Retina (tissue), 1 donor: ENCODE results near the gene ZDHHC23.
A peak's percentile ranks its signal among the peaks of the same experiment; 100 is the strongest.

Experiments
- DNase-seq: peaks from one replicate; pipeline ENCODE4 v3.0.0-alpha.2; 2016

Gene ZDHHC23, protein sequence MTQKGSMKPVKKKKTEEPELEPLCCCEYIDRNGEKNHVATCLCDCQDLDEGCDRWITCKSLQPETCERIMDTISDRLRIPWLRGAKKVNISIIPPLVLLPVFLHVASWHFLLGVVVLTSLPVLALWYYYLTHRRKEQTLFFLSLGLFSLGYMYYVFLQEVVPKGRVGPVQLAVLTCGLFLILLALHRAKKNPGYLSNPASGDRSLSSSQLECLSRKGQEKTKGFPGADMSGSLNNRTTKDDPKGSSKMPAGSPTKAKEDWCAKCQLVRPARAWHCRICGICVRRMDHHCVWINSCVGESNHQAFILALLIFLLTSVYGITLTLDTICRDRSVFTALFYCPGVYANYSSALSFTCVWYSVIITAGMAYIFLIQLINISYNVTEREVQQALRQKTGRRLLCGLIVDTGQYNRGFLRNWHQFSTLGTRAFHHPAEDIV

DNA sequence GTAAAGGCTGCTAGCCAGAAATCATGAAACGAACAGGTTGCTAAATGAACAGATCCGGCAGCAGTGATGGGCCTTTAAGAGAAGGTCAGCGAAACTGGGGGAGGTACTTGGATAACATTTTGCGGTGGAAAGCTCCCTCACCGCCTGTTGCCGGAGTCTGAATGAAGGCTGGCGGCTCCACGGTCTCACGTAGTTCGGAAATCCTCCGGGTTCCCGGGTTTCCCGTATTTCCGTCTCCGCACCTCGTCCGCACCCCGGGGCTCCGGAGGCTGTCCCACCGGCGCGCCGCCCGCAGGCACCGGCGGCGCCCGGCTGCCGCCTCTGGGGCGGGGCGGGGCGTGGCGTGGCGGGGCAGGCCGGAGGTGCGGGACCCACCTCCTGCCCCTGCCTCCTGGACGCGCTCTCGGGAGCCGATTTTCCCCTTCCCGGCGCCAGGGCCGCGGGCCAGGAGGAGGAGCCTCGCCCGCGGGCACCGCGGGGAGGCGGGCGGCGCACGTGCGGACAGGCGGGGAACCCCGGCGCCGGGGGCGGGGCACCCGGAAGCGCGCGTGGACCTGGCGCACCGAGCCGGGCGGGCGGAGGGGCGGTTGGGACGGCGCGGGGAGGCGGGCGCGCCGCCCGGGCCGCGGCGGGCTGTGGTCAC, at the start of gene ZDHHC23:
Gene ZDHHC23 (plus strand): TSS at position 642 of the 643 bp plus-strand sequence. CDS start 790 bp downstream, outside the sequence.
- peak; percentile 51 for DNase-seq

DNA sequence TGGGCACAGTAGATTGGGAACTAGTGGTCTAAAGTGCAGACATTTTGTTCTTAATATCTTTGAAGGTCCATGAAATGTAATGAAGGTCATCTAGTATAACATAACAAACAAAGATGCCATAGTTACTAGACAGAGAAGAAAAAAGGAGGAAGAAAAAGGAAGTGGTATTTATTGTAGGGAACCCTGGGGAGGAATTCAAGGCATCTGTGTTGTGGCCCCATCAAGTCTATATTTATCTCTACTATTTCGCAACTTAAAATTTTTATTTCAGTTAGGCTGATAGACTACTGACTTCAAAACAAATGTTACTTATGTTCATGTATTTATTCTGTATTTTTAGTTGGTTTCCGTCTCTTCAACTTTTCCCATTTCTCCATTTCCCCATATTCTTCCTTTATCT, 48.9 kb upstream of the ZDHHC23 start:
- DNase-seq, result no peak

DNA sequence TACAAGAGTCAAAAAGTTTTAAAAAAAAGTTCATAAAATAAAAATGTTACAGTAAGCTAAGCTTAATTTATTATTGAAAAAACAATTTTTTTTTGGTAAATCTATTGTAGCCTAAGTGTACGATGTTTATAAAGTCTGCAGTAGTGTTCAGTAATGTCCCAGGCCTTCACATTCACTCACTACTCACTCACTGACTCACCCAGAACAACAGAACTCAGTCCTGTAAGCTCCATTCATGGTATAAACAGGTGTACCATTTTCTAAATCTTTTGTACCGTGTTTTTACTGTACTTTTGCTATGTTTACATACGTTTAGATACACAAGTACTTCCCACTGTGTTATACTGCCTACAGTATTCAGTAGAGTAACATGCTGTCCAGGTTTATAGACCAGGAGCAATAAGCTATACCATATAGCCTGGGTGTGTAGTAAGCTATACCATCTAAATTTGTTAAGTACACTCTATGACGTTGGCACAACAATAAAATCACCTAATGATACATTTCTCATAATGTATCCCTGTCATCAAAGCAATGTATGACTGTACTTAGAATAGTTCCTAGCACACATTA, 41.2 kb upstream of the ZDHHC23 start:
- DNase-seq, result no peak

DNA sequence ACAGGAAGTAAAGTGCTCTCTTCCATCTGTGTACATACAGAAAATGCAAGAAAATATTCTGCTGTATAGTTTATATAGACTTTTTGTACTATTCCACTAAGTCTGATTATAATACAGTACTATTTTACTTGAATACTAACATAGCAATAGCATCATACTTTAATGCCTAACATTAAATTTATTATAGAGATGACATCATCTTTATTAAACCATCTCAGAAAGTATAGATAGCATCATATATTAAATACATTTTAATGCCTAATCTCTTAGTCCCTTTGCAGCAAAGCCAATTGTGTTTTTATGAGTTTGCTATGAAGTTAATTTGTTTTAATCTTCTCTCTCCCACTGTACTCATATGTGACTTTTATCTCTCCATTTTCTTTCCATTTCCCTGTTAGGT, 39.7 kb upstream of the ZDHHC23 start:
- DNase-seq, result no peak

DNA sequence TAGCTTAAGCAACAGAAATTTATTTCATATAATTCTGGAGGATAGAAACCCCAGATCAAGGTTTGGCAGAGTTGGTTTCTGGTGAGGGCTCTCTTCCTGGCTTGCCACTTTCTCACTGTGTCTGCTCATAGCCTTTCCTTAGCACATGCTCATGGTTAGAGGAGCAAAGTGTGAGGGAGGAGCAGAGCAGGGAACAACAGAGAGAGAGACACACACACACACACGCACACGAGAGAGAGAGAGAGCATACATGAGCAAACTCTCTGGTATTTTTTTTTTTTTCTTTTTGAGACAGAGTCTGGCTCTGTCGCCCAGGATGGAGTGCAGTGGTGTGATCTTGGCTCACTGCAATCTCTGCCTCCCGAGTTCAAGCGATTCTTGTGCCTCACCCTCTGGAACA, 36.8 kb upstream of the ZDHHC23 start:
- no peak for DNase-seq

DNA sequence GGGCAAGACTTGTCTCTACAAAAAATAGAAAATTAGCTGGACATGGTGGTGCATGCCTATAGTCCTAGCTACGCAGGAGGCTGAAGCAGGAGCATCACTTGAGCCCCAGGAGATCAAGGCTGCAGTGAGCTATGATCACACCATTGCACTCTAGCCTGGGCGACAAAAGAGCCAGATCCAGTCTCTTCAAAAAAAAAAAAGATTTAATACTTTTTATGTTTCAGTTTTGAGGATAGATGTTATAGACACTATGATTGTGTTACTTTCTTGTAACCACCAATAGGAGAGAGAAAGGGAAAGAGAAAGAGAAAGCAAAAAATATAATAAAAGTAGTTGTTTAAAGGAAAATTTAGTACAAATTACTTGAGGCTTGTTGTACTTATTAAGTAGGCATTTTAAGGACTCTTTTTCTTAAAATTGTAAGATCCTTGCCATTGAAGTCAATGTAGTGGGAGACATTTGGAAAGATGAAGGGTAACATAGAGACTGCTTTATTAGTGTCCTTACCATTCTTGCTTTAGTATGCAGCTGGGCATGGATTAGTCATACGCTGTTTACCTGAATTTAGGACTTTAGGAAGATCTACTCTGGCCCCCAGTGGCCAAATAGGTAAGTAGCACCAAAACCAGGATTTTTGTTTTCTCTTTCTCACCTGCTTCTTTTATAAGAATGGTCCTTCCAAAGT, 35.1 kb upstream of the ZDHHC23 start:
- DNase-seq, result no peak

DNA sequence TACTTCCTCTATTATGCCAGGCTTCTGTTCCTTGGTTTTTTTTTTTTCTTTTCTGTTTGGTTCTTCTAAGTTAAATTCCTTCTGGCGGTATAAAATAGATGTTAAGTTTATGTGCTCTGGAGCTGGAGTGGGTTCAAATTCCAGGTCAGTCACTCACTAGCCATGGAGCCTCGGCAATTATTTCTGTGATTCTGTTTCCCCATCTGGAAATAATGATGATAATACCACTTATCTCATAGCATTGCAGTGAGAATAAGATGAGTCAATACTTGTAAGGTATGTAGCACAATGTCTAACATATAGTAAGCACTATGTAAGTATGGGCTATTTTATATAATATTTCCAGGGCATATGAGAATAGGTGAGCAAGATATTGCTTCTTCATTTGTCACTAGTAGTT, 33.2 kb upstream of the ZDHHC23 start:
- DNase-seq, result no peak

DNA sequence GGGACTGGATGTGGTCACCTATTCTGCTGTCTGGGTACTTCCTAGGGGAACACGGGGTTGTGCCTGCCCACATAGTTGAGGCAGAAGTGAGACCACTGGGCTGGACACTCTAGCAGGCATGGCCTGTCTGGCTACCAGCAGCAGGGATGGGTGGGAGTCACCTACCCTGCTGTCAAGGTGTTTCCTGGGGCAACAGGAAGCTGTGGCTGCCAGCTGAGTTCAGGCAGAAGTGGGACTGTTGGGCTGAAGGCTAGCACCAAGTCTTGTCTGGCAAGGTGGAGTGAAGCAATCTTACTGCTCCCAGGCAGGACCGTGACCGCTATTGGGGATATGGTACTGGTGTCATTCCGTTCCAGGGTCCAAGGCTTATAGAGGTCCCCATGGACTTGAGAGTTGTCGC, 20.3 kb upstream of the ZDHHC23 start:
- DNase-seq, result no peak

DNA sequence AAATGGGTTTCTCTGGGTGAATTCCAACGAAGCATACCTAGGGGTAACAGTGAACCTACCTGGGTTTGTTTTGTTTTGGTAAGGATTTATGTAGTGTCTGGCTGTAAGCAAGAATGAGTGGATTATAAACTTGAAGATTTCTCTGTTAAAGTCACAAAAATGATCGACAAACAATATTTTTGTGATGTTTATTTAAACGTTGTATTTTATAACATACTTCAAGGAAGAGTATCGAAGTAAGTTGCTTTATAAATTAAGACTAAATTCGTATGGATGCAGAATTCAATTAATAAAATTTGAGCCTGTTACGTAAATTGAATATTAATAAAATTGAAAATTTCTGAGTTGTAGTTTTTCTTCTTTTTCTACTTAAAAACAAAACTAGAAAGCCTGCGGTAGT, 982 bp upstream of the ZDHHC23 start:
- no peak for DNase-seq

DNA sequence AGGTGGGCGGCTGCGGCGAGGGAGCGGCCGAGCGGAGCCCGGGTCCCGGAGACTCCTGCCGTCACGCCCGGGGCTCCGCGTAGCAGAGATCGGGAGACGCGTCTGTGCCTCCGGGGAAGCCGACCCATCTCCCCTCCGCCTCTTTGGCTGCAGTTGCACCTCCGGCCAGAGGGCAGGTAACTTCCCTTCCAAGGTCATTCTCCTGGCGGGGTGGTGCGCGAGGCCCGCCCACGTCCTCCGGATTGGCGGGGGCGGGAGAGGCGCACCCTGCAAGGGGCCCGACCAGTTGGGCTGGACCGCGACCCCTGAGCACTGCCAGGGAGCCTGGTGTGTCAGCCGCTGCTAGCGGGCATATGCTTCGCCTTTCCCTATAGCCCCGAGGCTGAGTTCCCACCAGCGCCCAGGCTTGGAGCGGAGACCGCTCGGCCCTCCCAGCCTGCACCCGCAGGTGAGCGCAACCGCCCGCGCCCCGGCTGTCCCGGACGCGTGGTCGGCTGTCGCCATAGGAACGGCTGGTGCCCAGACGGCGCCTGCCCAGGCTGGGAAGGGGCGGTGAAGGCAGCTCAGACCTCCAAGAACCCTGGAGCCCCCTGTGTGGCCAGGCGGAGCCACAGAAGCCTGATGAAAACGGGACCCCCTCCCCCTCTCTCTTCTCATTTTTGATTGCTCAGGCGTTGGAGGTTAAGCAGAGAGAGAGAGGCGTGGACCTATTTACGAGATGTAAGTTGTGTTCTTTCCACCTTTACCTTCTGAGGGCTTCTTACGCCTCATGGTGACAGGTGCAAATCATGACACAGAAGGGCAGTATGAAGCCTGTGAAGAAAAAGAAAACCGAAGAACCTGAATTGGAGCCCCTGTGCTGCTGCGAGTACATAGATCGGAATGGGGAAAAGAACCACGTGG, 453 bp downstream of the ZDHHC23 start:
- DNase-seq, result peak; percentile 79

DNA sequence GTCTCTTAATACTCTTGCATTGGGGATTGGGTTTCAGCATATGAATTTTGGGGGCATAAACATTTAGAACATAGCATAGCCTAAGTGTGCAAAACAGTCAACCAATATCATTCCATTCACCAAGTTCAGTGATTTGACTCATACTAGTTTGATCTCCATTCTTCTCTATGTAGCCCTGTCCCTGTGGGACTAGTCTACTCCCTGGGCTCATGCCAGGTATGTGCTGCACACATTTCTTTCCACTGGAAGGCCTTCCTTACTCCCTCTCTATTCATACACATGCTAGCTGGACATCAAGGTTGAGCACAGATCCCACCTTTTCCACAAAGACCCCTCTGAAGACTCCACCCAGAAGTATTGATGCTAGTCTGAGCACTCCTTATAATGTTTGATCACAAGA, 5.1 kb downstream of the ZDHHC23 start:
- DNase-seq, result no peak

DNA sequence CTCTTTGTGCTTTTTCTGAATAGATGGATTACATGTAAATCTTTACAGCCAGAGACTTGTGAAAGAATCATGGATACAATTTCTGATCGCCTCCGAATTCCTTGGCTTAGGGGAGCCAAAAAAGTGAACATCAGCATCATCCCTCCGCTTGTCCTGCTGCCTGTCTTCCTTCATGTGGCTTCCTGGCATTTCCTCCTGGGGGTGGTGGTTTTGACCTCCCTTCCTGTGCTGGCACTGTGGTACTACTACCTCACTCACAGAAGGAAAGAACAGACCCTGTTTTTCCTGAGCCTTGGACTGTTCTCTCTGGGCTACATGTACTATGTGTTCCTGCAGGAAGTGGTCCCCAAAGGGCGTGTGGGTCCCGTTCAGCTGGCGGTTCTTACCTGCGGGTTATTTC, 5.9 kb downstream of the ZDHHC23 start:
- DNase-seq, result no peak

DNA sequence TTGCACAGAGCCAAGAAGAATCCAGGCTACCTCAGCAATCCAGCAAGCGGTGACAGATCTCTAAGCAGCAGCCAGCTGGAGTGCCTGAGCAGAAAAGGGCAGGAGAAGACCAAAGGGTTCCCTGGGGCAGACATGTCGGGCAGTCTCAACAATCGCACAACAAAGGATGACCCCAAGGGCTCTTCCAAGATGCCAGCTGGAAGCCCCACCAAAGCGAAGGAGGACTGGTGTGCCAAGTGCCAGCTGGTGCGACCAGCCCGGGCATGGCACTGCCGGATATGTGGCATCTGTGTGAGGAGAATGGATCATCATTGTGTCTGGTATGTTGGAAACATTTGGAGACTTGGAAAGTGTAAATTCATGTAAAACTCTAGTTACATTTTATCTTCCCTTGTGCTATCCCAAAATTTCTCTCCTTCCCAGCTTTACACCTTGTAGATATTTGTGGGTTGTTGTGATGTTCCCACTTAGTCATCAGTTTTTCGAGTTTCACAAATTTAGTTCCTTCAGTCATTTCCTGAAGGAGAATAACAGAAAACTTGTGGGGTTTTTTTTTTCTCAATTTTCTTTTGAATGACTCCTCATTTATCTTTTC, 6.4 kb downstream of the ZDHHC23 start:
- DNase-seq, result no peak

DNA sequence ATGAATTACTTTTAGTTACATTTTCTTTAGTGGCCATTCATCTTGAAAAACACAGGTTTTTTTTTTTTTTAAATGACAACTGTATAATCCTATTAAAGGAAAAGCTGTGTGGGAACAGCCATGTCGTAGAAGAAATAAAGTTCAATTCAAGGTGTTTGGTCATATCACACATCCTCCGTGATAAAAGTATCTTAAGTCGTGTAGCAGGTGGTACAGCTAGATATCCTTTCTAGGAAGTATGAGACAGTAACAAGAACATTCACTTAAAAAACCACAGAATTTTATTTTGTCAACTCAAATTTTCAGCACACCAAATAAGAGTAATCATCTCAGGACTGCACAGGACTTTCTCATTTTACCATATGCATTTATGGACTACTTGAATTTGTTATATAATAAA, 16.1 kb downstream of the ZDHHC23 start:
- DNase-seq, result no peak

DNA sequence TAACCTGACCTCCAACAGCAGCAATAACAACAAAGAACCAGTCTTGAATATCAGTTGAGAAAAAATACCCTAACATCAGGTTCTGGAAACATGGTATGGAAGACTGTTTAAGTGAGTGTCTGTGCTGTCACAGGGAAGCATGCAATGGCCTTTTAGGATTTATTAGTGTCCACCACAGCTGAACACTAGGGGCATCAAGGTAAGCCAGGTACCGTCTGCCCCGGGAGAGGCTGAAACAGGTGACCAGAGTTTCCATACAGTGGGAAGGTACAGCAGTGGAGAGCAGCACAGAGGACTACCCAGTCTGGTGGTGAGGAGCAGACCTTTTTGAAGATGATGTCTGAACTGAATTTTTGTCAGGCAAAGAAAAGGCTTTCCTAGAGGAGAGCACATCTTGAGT, 18.4 kb downstream of the ZDHHC23 start:
- DNase-seq, result no peak

DNA sequence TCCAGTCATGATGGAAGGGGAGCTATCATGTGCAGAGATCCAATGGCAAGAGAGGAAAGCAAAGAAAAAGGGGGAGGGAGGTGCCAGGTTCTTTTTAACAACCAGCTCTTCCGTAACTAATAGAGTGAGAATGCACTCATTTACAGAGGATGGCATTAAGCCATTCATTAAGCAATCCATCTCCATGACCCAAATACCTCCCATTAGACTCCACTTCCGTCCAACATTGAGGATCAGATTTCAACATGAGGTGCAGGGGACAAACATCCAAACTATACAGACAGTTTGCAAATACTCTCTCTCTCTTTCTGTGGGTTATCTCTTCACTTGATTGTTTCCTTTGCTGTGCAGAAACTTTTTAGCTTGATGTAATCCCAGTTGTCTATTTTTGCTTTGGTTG, 21.2 kb downstream of the ZDHHC23 start:
- no peak for DNase-seq

DNA sequence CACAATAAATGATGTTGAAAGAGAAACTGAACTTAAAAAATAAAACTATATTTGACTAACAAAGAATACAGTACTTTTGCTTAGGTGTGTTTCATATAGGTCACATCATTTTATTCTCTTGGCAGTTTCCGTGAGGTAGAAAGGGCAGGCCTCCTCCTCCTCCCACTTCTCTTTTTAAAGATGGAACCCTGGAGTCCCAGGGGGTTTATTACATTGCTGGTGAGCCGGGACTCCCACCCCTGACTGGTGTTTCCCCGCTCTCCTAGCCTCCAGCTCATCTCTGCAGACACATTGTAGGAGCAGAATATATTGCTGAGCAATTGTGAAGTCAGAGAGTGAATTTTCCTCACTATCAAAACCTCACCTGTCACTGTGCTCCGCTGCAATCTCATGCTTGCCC, 30.0 kb downstream of the ZDHHC23 start:
- no peak for DNase-seq

DNA sequence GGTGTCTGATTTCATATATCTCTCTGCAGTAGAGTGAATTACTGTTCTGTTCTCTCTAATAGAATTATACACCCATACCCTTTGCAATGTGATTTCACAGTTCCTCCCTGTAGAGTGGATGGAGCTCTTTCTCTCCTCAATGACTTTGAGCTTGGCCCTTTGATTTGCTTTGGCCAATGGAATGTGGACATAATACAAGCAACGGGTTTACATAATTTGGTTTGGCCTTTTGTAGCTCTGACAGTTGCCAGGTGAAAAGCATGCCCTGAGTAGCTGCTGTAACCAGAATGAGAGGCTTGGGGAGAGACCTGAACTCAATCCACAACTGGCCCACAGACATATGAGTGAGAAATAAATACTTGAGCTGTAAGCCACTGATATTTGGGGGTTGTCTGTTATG, 32.1 kb downstream of the ZDHHC23 start:
- DNase-seq, result no peak

DNA sequence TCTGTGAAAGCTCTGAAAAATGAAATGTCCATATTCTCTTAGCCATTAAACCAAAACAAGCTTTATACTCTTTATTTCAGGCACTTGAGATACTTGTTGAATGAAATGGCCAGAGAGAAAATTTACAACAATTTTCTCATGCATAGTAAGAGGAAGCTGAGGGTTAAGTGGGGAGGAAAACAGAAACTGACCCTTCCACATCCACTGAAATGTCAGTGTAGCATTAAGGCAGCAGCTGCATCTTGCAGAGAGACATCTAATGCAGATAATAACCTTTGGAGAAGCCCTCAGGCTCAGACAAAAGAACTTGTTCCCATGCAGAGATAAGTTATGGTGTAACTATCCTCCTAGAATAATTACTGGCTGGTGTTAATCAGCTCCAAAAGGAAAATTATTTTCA, 34.0 kb downstream of the ZDHHC23 start:
- DNase-seq, result no peak

DNA sequence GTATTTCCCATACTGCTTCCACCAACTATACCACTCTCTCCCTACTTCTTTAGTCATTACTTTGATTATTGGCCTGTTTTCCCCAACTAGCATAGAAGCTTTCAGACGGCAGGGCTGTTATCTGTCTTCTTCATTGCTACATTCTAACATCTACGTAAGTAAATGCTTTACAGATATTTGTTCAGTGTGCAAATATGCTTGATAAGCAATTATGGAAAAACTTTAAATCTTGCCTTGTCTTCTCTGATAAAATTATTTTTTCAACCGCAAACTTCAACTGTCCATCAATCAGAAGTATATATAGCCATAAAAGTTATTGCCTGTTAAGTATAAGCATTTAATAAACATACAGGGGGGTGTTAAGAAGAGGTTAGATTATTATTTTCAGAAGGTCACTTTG, 35.7 kb downstream of the ZDHHC23 start:
- no peak for DNase-seq

DNA sequence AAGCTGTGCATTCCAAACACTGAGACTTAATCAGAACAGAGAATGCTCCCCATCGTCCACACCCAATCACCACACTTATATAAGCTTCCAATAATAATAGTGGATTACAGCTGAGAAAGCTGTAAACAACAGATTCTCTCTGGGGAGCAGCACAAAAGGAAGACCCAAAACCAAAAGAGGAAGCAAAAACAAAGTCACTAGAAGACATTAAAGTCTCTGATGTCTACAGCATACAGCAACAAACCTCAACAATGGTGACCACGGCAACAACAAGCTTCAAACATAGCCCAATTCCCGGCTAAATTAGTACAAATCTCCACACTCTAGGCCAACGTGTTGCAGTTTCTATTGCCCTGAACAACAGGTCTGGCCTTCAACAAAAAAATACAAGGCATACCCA, 37.7 kb downstream of the ZDHHC23 start:
- no peak for DNase-seq

DNA sequence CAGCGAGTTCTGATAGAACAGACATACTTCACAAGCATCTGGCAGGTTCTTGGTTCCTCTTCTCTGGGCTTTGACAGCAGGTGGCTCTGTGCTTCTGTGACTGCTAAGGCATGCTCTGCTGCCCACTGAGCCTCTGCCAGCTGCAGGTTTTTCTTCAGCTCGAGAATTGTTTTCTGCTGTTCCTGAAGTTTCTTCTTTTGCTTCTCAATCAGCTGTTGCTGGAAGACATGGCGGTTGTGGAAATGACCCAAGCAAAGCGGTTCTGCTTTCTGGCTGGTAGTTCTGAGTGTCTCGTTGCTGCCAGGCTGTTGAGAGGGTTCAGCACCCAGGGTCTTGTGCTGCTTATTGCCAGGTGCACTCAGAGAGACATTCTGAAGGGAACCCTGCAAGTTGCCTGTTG, 57.7 kb downstream of the ZDHHC23 start:
- no peak for DNase-seq
